Measurements from ENCODE around the gene ANKRD9. TPM values are rescaled to one million over a fixed set of nuclear protein-coding genes. Genes with fewer than 3 reads are reported as not detected.

The ANKRD9 gene
- total RNA-seq, result 13.6 and 15.6 TPM in 2 replicates

- DNase-seq (ENCODE audit: insufficient read length, low spot score, missing footprints), result peak; percentile 100
- H3K79me2 ChIP-seq (ENCODE audit: insufficient read depth, low read length), result peaks cover 6% of the 10 kb centered on the region
- peak within 1 kb of the TSS; percentile 84 for H3K4me3 ChIP-seq (ENCODE audit: insufficient read depth, low read length)
- H3K36me3 ChIP-seq (ENCODE audit: insufficient read depth, low read length), result peaks cover 4% of the 10 kb centered on the region
- TF ChIP-seq CTCF (IDR thresholded peaks at IDR 0.05; ENCODE audit: extremely low read depth, low read depth, low read length), result no peak
- no peaks in the 10 kb centered on the region for H4K20me1 ChIP-seq (ENCODE audit: insufficient read depth, low read length)
- peak within 1 kb of the TSS; percentile 89 for H2AFZ ChIP-seq (ENCODE audit: low read length)
- peak within 1 kb of the TSS; percentile 91 for H3K4me2 ChIP-seq (ENCODE audit: insufficient read depth, low read length)
- no peaks in the 10 kb centered on the region for H3K9me3 ChIP-seq (ENCODE audit: low read depth, low read length)
- no peaks in the 10 kb centered on the region for H3K27me3 ChIP-seq (ENCODE audit: insufficient read depth, low read length)
- H3K27ac ChIP-seq (ENCODE audit: low read depth, low read length), result peak within 1 kb of the TSS; percentile 80
- H3K4me1 ChIP-seq (ENCODE audit: insufficient read depth, low read length), result peaks cover 12% of the 10 kb centered on the region
These were observed at the start of gene ANKRD9 for GRCh38 chr14:102509746-102510615. ANKRD9 (minus strand) TSS chr14:102509776; CDS start chr14:102507889, 1,887 bp downstream.

GRCh38 chr14:102558556-102558955 lies 49.0 kb upstream of the ANKRD9 start:
- Histone ChIP-seq H3K36me3 (ENCODE audit: insufficient read depth, low read length) (no peaks in the 10 kb centered on the region), H3K4me2 (ENCODE audit: insufficient read depth, low read length) (no peak overlapping the region), H3K4me3 (ENCODE audit: insufficient read depth, low read length) (no peak overlapping the region), H2AFZ (ENCODE audit: low read length) (no peak overlapping the region), H3K4me1 (ENCODE audit: insufficient read depth, low read length) (no peaks in the 10 kb centered on the region), H3K27me3 (ENCODE audit: insufficient read depth, low read length) (no peaks in the 10 kb centered on the region), H3K79me2 (ENCODE audit: insufficient read depth, low read length) (no peaks in the 10 kb centered on the region), H3K27ac (ENCODE audit: low read depth, low read length) (no peak overlapping the region), H3K9me3 (ENCODE audit: low read depth, low read length) (no peaks in the 10 kb centered on the region), H4K20me1 (ENCODE audit: insufficient read depth, low read length) (no peaks in the 10 kb centered on the region)
- DNase-seq (ENCODE audit: insufficient read length, low spot score, missing footprints), result peak; percentile 59
- no peak for TF ChIP-seq CTCF (IDR thresholded peaks at IDR 0.05; ENCODE audit: extremely low read depth, low read depth, low read length)

- no peak for TF ChIP-seq CTCF (IDR thresholded peaks at IDR 0.05; ENCODE audit: extremely low read depth, low read depth, low read length)
- Histone ChIP-seq H3K4me1 (ENCODE audit: insufficient read depth, low read length) (no peaks in the 10 kb centered on the region), H3K4me3 (ENCODE audit: insufficient read depth, low read length) (no peak overlapping the region)
These were observed 48.1 kb upstream of the ANKRD9 start for GRCh38 chr14:102557434-102558226.

More at GRCh38 chr14:102557434-102558226, 48.1 kb upstream of the ANKRD9 start:
- Histone ChIP-seq H3K27ac (ENCODE audit: low read depth, low read length) (no peak overlapping the region), H2AFZ (ENCODE audit: low read length) (no peak overlapping the region), H3K4me2 (ENCODE audit: insufficient read depth, low read length) (no peak overlapping the region), H3K27me3 (ENCODE audit: insufficient read depth, low read length) (no peaks in the 10 kb centered on the region), H4K20me1 (ENCODE audit: insufficient read depth, low read length) (no peaks in the 10 kb centered on the region), H3K79me2 (ENCODE audit: insufficient read depth, low read length) (no peaks in the 10 kb centered on the region), H3K9me3 (ENCODE audit: low read depth, low read length) (no peaks in the 10 kb centered on the region), H3K36me3 (ENCODE audit: insufficient read depth, low read length) (no peaks in the 10 kb centered on the region)
- DNase-seq (ENCODE audit: insufficient read length, low spot score, missing footprints), result peak; percentile 56

All from osteoblast (primary cell).